Activated naive CD8-positive, alpha-beta T cell treated with anti-CD3 and anti-CD28 coated beads for 36 hours (primary cell): ENCODE measurements around the gene PDCD1LG2. TPM values are rescaled to one million over a fixed set of nuclear protein-coding genes. Genes with fewer than 3 reads are reported as not detected.
"Not testable (repeated sequence)": the region's sequence is repeated elsewhere in the genome, so short reads cannot be mapped to it uniquely, and the experiment has no call there.

Source experiments
- DNase-seq: peaks from one replicate; pipeline ENCODE4 v3.0.0; 2021
- H3K27ac Mint-ChIP-seq: one replicate; pipeline ENCODE4 v1.8.0; 2022; ENCODE audit warnings: mild to moderate bottlenecking, moderate library complexity, mixed read lengths
- H3K27me3 Mint-ChIP-seq: one replicate; pipeline ENCODE4 v1.8.0; 2022; ENCODE audit warnings: mild to moderate bottlenecking, mixed read lengths
- H3K36me3 Mint-ChIP-seq: one replicate; pipeline ENCODE4 v1.8.0; 2021; ENCODE audit warnings: mild to moderate bottlenecking, mixed read lengths
- H3K4me1 Mint-ChIP-seq: one replicate; pipeline ENCODE4 v1.8.0; 2021; ENCODE audit warnings: mixed read lengths
- H3K4me3 Mint-ChIP-seq: one replicate; pipeline ENCODE4 v1.8.0; 2022; ENCODE audit warnings: mild to moderate bottlenecking, moderate library complexity, mixed read lengths
- H3K9me3 Mint-ChIP-seq: one replicate; pipeline ENCODE4 v1.8.0; 2022; ENCODE audit warnings: mixed read lengths
- total RNA-seq, 2 experiments: library from RNA; stranded (reverse); gene quantifications; one replicate each; pipeline ENCODE4 v1.2.3, GENCODE V29; 2021

The PDCD1LG2 gene
- total RNA-seq, 2 experiments from 2014 or later, result 0.08 TPM; not detected in 1

- DNase-seq, result no peak
- H3K27me3 Mint-ChIP-seq, result no peaks in the 10 kb centered on the region
- no peaks in the 10 kb centered on the region for H3K36me3 Mint-ChIP-seq
- H3K9me3 Mint-ChIP-seq, result no peaks in the 10 kb centered on the region
- H3K4me3 Mint-ChIP-seq, result no peak overlapping the region
- H3K4me1 Mint-ChIP-seq, result no peaks in the 10 kb centered on the region
- H3K27ac Mint-ChIP-seq, result no peak overlapping the region
Observed at GRCh38 chr9:5486988-5487387, 23.3 kb upstream of the PDCD1LG2 start.

GRCh38 chr9:5488221-5489008 is 21.9 kb upstream of the PDCD1LG2 start:
- DNase-seq, result no peak
- Mint-ChIP-seq H3K9me3 (peaks cover under 1% of the 10 kb centered on the region), H3K27ac (no peak overlapping the region), H3K4me3 (no peak overlapping the region), H3K36me3 (no peaks in the 10 kb centered on the region), H3K4me1 (peaks cover 4% of the 10 kb centered on the region), H3K27me3 (no peaks in the 10 kb centered on the region)

GRCh38 chr9:5489630-5490490 is 20.5 kb upstream of the PDCD1LG2 start:
- H3K4me1 Mint-ChIP-seq, result peaks cover 11% of the 10 kb centered on the region

GRCh38 chr9:5492965-5493678 is 17.2 kb upstream of the PDCD1LG2 start:
- no peak for DNase-seq
- peaks cover 11% of the 10 kb centered on the region for H3K4me1 Mint-ChIP-seq
- H3K27me3 Mint-ChIP-seq, result no peaks in the 10 kb centered on the region
- H3K36me3 Mint-ChIP-seq, result no peaks in the 10 kb centered on the region
- no peak overlapping the region for H3K27ac Mint-ChIP-seq
- no peak overlapping the region for H3K4me3 Mint-ChIP-seq
- H3K9me3 Mint-ChIP-seq, result peaks cover 1% of the 10 kb centered on the region

More at GRCh38 chr9:5489630-5490490, 20.5 kb upstream of the PDCD1LG2 start:
- no peak for DNase-seq
- no peak overlapping the region for H3K4me3 Mint-ChIP-seq
- peaks cover 1% of the 10 kb centered on the region for H3K9me3 Mint-ChIP-seq
- no peaks in the 10 kb centered on the region for H3K36me3 Mint-ChIP-seq
- H3K27ac Mint-ChIP-seq, result no peak overlapping the region
- H3K27me3 Mint-ChIP-seq, result no peaks in the 10 kb centered on the region

- no peak for DNase-seq
- Mint-ChIP-seq H3K36me3 (no peaks in the 10 kb centered on the region), H3K27me3 (no peaks in the 10 kb centered on the region), H3K9me3 (peaks cover 1% of the 10 kb centered on the region), H3K4me3 (no peak overlapping the region), H3K27ac (no peak overlapping the region), H3K4me1 (peaks cover 11% of the 10 kb centered on the region)
Observed at GRCh38 chr9:5493679-5494511, 16.4 kb upstream of the PDCD1LG2 start.

GRCh38 chr9:5494765-5495164 is 15.6 kb upstream of the PDCD1LG2 start:
- H3K27ac Mint-ChIP-seq, H3K9me3 Mint-ChIP-seq, DNase-seq, H3K4me3 Mint-ChIP-seq, H3K36me3 Mint-ChIP-seq, H3K27me3 Mint-ChIP-seq: not testable (repeated sequence)
- H3K4me1 Mint-ChIP-seq, result peaks cover 13% of the 10 kb centered on the region

- H3K4me1 Mint-ChIP-seq, result peaks cover 8% of the 10 kb centered on the region
- no peak overlapping the region for H3K27ac Mint-ChIP-seq
- H3K36me3 Mint-ChIP-seq, result no peaks in the 10 kb centered on the region
- H3K4me3 Mint-ChIP-seq, result no peak overlapping the region
- peaks cover 5% of the 10 kb centered on the region for H3K9me3 Mint-ChIP-seq
- no peaks in the 10 kb centered on the region for H3K27me3 Mint-ChIP-seq
- DNase-seq, result no peak
Observed at GRCh38 chr9:5499157-5499556, 11.2 kb upstream of the PDCD1LG2 start.

- Mint-ChIP-seq H3K4me1 (peaks cover 9% of the 10 kb centered on the region), H3K4me3 (no peak overlapping the region), H3K9me3 (peaks cover 11% of the 10 kb centered on the region), H3K27me3 (no peaks in the 10 kb centered on the region), H3K36me3 (no peaks in the 10 kb centered on the region), H3K27ac (no peak overlapping the region)
- DNase-seq, result no peak
Observed at GRCh38 chr9:5499889-5500398, 10.4 kb upstream of the PDCD1LG2 start.

GRCh38 chr9:5500441-5501235 is 9.7 kb upstream of the PDCD1LG2 start:
- peaks cover 18% of the 10 kb centered on the region for H3K9me3 Mint-ChIP-seq
- H3K4me3 Mint-ChIP-seq, result no peak overlapping the region
- no peaks in the 10 kb centered on the region for H3K36me3 Mint-ChIP-seq
- H3K27ac Mint-ChIP-seq, result no peak overlapping the region
- H3K27me3 Mint-ChIP-seq, result no peaks in the 10 kb centered on the region
- H3K4me1 Mint-ChIP-seq, result peaks cover 14% of the 10 kb centered on the region
- DNase-seq, result no peak

- peaks cover 14% of the 10 kb centered on the region for H3K4me1 Mint-ChIP-seq
- H3K27me3 Mint-ChIP-seq, result no peaks in the 10 kb centered on the region
- peaks cover 24% of the 10 kb centered on the region for H3K9me3 Mint-ChIP-seq
- no peak overlapping the region for H3K27ac Mint-ChIP-seq
- no peaks in the 10 kb centered on the region for H3K36me3 Mint-ChIP-seq
- no peak for DNase-seq
- H3K4me3 Mint-ChIP-seq, result no peak overlapping the region
Observed at GRCh38 chr9:5502553-5502952, 7.8 kb upstream of the PDCD1LG2 start.

- Mint-ChIP-seq H3K9me3 (peaks cover 22% of the 10 kb centered on the region), H3K27me3 (no peaks in the 10 kb centered on the region), H3K4me1 (peaks cover 31% of the 10 kb centered on the region), H3K27ac (no peak overlapping the region), H3K36me3 (peaks cover 1% of the 10 kb centered on the region), H3K4me3 (no peak overlapping the region)
- no peak for DNase-seq
Observed at GRCh38 chr9:5509573-5509972, 758 bp upstream of the PDCD1LG2 start.

- Mint-ChIP-seq H3K4me3 (no peak overlapping the region), H3K9me3 (peaks cover 11% of the 10 kb centered on the region), H3K27me3 (no peaks in the 10 kb centered on the region), H3K27ac (no peak overlapping the region), H3K4me1 (peaks cover 24% of the 10 kb centered on the region), H3K36me3 (peaks cover 1% of the 10 kb centered on the region)
- DNase-seq, result no peak
Observed at GRCh38 chr9:5510989-5511388, 658 bp downstream of the PDCD1LG2 start.

GRCh38 chr9:5511476-5511875 is 1.1 kb downstream of the PDCD1LG2 start:
- H3K36me3 Mint-ChIP-seq, result peaks cover 1% of the 10 kb centered on the region
- no peaks in the 10 kb centered on the region for H3K27me3 Mint-ChIP-seq
- peaks cover 24% of the 10 kb centered on the region for H3K4me1 Mint-ChIP-seq
- peaks cover 9% of the 10 kb centered on the region for H3K9me3 Mint-ChIP-seq
- DNase-seq, result no peak
- H3K27ac Mint-ChIP-seq, result no peak overlapping the region
- H3K4me3 Mint-ChIP-seq, result no peak overlapping the region
